ENCODE results near the gene MARVELD3.

The MARVELD3 gene

GRCh38 chr16:71648921-71649320 is 22.9 kb downstream of the MARVELD3 start:
- Histone ChIP-seq H3K4me1 (ENCODE audit: control insufficient read depth, insufficient read depth, low read length) (no peaks in the 10 kb centered on the region), H3K36me3 (ENCODE audit: control insufficient read depth, insufficient read depth, low read length) (peaks cover 12% of the 10 kb centered on the region), H3K9me3 (ENCODE audit: control insufficient read depth, insufficient read depth, low read length) (no peaks in the 10 kb centered on the region), H3K27me3 (ENCODE audit: control insufficient read depth, insufficient read depth, low read length) (no peaks in the 10 kb centered on the region), H3K4me3 (ENCODE audit: low read depth, low read length) (no peak overlapping the region), H3K9ac (ENCODE audit: low read depth, low read length) (no peak overlapping the region)

- Histone ChIP-seq H3K4me1 (ENCODE audit: control insufficient read depth, insufficient read depth, low read length) (no peaks in the 10 kb centered on the region), H3K9ac (ENCODE audit: low read depth, low read length) (no peak overlapping the region), H3K27me3 (ENCODE audit: control insufficient read depth, insufficient read depth, low read length) (no peaks in the 10 kb centered on the region), H3K4me3 (ENCODE audit: low read depth, low read length) (no peak overlapping the region), H3K36me3 (ENCODE audit: control insufficient read depth, insufficient read depth, low read length) (peaks cover 12% of the 10 kb centered on the region), H3K9me3 (ENCODE audit: control insufficient read depth, insufficient read depth, low read length) (no peaks in the 10 kb centered on the region)
These were observed 23.7 kb downstream of the MARVELD3 start for GRCh38 chr16:71649704-71650103.

- no peaks in the 10 kb centered on the region for H3K9me3 ChIP-seq (ENCODE audit: control insufficient read depth, insufficient read depth, low read length)
- H3K9ac ChIP-seq (ENCODE audit: low read depth, low read length), result no peak overlapping the region
- no peaks in the 10 kb centered on the region for H3K27me3 ChIP-seq (ENCODE audit: control insufficient read depth, insufficient read depth, low read length)
- peaks cover 13% of the 10 kb centered on the region for H3K36me3 ChIP-seq (ENCODE audit: control insufficient read depth, insufficient read depth, low read length)
- no peak overlapping the region for H3K4me3 ChIP-seq (ENCODE audit: low read depth, low read length)
- no peaks in the 10 kb centered on the region for H3K4me1 ChIP-seq (ENCODE audit: control insufficient read depth, insufficient read depth, low read length)
These were observed 32.8 kb downstream of the MARVELD3 start for GRCh38 chr16:71658771-71659170.

- H3K9me3 ChIP-seq (ENCODE audit: control insufficient read depth, insufficient read depth, low read length), result no peaks in the 10 kb centered on the region
- no peak overlapping the region for H3K4me3 ChIP-seq (ENCODE audit: low read depth, low read length)
- H3K4me1 ChIP-seq (ENCODE audit: control insufficient read depth, insufficient read depth, low read length), result no peaks in the 10 kb centered on the region
- no peak overlapping the region for H3K9ac ChIP-seq (ENCODE audit: low read depth, low read length)
- no peaks in the 10 kb centered on the region for H3K27me3 ChIP-seq (ENCODE audit: control insufficient read depth, insufficient read depth, low read length)
- peaks cover 13% of the 10 kb centered on the region for H3K36me3 ChIP-seq (ENCODE audit: control insufficient read depth, insufficient read depth, low read length)
These were observed 33.5 kb downstream of the MARVELD3 start for GRCh38 chr16:71659471-71659870.

- H3K9me3 ChIP-seq (ENCODE audit: control insufficient read depth, insufficient read depth, low read length), result no peaks in the 10 kb centered on the region
- no peak overlapping the region for H3K9ac ChIP-seq (ENCODE audit: low read depth, low read length)
- peaks cover 2% of the 10 kb centered on the region for H3K36me3 ChIP-seq (ENCODE audit: control insufficient read depth, insufficient read depth, low read length)
- H3K4me3 ChIP-seq (ENCODE audit: low read depth, low read length), result no peak overlapping the region
- H3K4me1 ChIP-seq (ENCODE audit: control insufficient read depth, insufficient read depth, low read length), result no peaks in the 10 kb centered on the region
- no peaks in the 10 kb centered on the region for H3K27me3 ChIP-seq (ENCODE audit: control insufficient read depth, insufficient read depth, low read length)
These were observed 40.3 kb downstream of the MARVELD3 start for GRCh38 chr16:71666264-71666663.

GRCh38 chr16:71666928-71667707 is 41.1 kb downstream of the MARVELD3 start:
- H3K4me1 ChIP-seq (ENCODE audit: control insufficient read depth, insufficient read depth, low read length), result no peaks in the 10 kb centered on the region
- H3K27me3 ChIP-seq (ENCODE audit: control insufficient read depth, insufficient read depth, low read length), result no peaks in the 10 kb centered on the region
- no peak overlapping the region for H3K4me3 ChIP-seq (ENCODE audit: low read depth, low read length)
- H3K36me3 ChIP-seq (ENCODE audit: control insufficient read depth, insufficient read depth, low read length), result peaks cover 2% of the 10 kb centered on the region
- H3K9ac ChIP-seq (ENCODE audit: low read depth, low read length), result no peak overlapping the region
- H3K9me3 ChIP-seq (ENCODE audit: control insufficient read depth, insufficient read depth, low read length), result no peaks in the 10 kb centered on the region

GRCh38 chr16:71669926-71670536 is 44.0 kb downstream of the MARVELD3 start:
- H3K9me3 ChIP-seq (ENCODE audit: control insufficient read depth, insufficient read depth, low read length), result no peaks in the 10 kb centered on the region
- H3K4me3 ChIP-seq (ENCODE audit: low read depth, low read length), result no peak overlapping the region
- no peak overlapping the region for H3K9ac ChIP-seq (ENCODE audit: low read depth, low read length)
- no peaks in the 10 kb centered on the region for H3K27me3 ChIP-seq (ENCODE audit: control insufficient read depth, insufficient read depth, low read length)
- H3K36me3 ChIP-seq (ENCODE audit: control insufficient read depth, insufficient read depth, low read length), result peaks cover 2% of the 10 kb centered on the region
- no peaks in the 10 kb centered on the region for H3K4me1 ChIP-seq (ENCODE audit: control insufficient read depth, insufficient read depth, low read length)

- Histone ChIP-seq H3K27me3 (ENCODE audit: control insufficient read depth, insufficient read depth, low read length) (no peaks in the 10 kb centered on the region), H3K4me1 (ENCODE audit: control insufficient read depth, insufficient read depth, low read length) (no peaks in the 10 kb centered on the region), H3K9me3 (ENCODE audit: control insufficient read depth, insufficient read depth, low read length) (no peaks in the 10 kb centered on the region), H3K4me3 (ENCODE audit: low read depth, low read length) (no peak overlapping the region), H3K36me3 (ENCODE audit: control insufficient read depth, insufficient read depth, low read length) (peaks cover 2% of the 10 kb centered on the region), H3K9ac (ENCODE audit: low read depth, low read length) (no peak overlapping the region)
These were observed 44.6 kb downstream of the MARVELD3 start for GRCh38 chr16:71670537-71670936.

GRCh38 chr16:71671165-71671564 is 45.2 kb downstream of the MARVELD3 start:
- Histone ChIP-seq H3K36me3 (ENCODE audit: control insufficient read depth, insufficient read depth, low read length) (peaks cover 2% of the 10 kb centered on the region), H3K9me3 (ENCODE audit: control insufficient read depth, insufficient read depth, low read length) (no peaks in the 10 kb centered on the region), H3K27me3 (ENCODE audit: control insufficient read depth, insufficient read depth, low read length) (no peaks in the 10 kb centered on the region), H3K9ac (ENCODE audit: low read depth, low read length) (no peak overlapping the region), H3K4me3 (ENCODE audit: low read depth, low read length) (no peak overlapping the region), H3K4me1 (ENCODE audit: control insufficient read depth, insufficient read depth, low read length) (no peaks in the 10 kb centered on the region)

GRCh38 chr16:71672125-71672524 is 46.1 kb downstream of the MARVELD3 start:
- Histone ChIP-seq H3K4me3 (ENCODE audit: low read depth, low read length) (no peak overlapping the region), H3K9me3 (ENCODE audit: control insufficient read depth, insufficient read depth, low read length) (no peaks in the 10 kb centered on the region), H3K4me1 (ENCODE audit: control insufficient read depth, insufficient read depth, low read length) (no peaks in the 10 kb centered on the region), H3K36me3 (ENCODE audit: control insufficient read depth, insufficient read depth, low read length) (peaks cover 2% of the 10 kb centered on the region), H3K9ac (ENCODE audit: low read depth, low read length) (no peak overlapping the region), H3K27me3 (ENCODE audit: control insufficient read depth, insufficient read depth, low read length) (no peaks in the 10 kb centered on the region)

- no peaks in the 10 kb centered on the region for H3K9me3 ChIP-seq (ENCODE audit: control insufficient read depth, insufficient read depth, low read length)
- peaks cover 2% of the 10 kb centered on the region for H3K36me3 ChIP-seq (ENCODE audit: control insufficient read depth, insufficient read depth, low read length)
- H3K27me3 ChIP-seq (ENCODE audit: control insufficient read depth, insufficient read depth, low read length), result no peaks in the 10 kb centered on the region
- no peak overlapping the region for H3K9ac ChIP-seq (ENCODE audit: low read depth, low read length)
- H3K4me3 ChIP-seq (ENCODE audit: low read depth, low read length), result no peak overlapping the region
- no peaks in the 10 kb centered on the region for H3K4me1 ChIP-seq (ENCODE audit: control insufficient read depth, insufficient read depth, low read length)
These were observed 47.0 kb downstream of the MARVELD3 start for GRCh38 chr16:71672803-71673581.

All from iPS-15b (cell line).